HG02642 (cell line): ENCODE measurements around the gene RPS4Y1.
"Not testable (repeated sequence)": the region's sequence is repeated elsewhere in the genome, so short reads cannot be mapped to it uniquely, and the experiment has no call there.

Experiments
- ATAC-seq: cut with Tn5 transposase; IDR thresholded peaks from one replicate; pipeline ENCODE4 v1.9.1; 2021; ENCODE audit warnings: mild to moderate bottlenecking; ENCODE audit not compliant: unreplicated experiment, poor library complexity

Gene RPS4Y1

DNA sequence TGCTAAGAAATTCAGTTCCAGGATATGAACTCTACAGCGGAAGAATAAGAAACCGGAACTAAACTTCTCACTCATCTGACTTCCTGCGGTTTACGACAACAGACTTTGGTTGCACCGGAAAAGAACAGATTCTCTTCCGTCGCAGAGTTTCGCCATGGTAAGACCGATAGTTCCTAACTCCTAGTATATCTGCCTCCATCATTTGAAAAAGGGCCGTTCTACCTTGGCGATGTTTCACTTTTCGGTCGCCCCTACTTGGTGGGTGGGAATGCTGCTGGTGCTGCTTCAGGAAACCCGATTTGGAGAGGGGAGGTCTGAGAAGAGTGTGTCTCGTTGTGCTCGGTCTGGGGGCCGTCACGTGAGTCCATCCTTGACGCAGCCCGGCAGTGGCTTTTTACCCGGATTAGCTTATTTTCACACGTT is at the start of gene RPS4Y1:
Gene RPS4Y1 (plus strand): TSS at position 132 of the 423 bp plus-strand sequence. CDS start 23 bp downstream, at position 155.
- peak; percentile 88 for ATAC-seq

DNA sequence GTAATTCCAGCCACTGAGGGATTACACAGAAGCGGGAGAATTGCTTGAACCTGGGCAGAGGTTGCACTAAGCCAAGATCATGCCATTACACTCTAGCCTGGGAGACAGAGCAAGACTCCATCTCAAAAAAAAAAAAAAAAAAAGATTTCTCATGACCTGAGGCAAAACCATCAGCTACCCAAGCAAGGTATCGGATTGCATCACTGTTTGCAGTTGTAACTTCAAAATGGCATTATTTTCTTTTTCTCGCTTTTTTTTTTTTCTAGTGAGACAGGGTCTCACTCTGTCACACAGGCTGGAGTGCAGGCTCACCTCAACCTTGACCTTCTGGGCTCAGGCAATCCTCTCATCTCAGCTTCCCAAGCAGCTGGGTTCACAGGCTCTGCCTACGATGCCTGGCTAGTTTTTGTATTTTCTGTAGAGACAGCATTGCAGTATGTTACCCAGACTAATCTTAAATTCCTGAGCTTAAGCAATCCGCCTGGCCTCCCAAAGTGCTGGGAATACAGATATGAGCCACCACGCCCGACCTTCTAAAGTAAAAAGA is 44.4 kb upstream of the RPS4Y1 start:
- no peak for ATAC-seq

DNA sequence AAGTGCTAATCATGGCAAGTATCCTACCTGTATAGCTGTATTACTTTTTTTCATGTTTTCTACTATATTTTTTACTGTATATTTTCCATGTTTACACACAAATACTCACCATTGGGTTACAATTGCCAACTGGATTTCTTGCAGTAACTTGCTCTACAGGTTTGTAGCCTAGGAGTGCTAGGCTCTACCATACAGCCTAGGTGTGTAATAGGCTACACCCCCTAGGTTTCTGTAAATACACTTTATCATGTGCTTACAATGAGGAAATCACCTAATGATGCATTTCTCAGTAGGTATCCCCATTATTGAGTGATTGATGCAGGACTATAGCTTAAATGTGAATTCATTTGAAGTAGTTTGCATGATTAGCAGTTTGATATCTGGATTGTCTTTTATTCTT is 43.4 kb upstream of the RPS4Y1 start:
- ATAC-seq = no peak

DNA sequence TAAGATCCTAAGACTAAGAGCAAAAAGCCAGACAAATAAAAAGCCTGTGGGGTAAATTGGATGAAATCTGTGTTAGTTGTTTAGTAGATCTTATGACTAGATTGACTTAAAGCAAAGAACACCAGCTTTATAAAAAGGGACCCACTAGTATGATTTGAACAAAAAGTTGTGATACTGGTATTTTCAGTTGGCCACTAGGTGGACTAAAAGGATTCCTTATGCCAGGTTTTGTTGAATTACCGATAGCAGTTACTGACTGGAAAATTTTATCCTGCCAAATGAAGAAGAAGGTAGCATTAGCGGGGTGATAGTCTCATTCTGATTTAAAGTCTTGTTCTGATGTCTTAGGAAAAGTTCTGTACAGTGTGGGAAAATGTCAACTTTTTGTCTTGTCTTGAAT is 41.2 kb upstream of the RPS4Y1 start:
- ATAC-seq = no peak

DNA sequence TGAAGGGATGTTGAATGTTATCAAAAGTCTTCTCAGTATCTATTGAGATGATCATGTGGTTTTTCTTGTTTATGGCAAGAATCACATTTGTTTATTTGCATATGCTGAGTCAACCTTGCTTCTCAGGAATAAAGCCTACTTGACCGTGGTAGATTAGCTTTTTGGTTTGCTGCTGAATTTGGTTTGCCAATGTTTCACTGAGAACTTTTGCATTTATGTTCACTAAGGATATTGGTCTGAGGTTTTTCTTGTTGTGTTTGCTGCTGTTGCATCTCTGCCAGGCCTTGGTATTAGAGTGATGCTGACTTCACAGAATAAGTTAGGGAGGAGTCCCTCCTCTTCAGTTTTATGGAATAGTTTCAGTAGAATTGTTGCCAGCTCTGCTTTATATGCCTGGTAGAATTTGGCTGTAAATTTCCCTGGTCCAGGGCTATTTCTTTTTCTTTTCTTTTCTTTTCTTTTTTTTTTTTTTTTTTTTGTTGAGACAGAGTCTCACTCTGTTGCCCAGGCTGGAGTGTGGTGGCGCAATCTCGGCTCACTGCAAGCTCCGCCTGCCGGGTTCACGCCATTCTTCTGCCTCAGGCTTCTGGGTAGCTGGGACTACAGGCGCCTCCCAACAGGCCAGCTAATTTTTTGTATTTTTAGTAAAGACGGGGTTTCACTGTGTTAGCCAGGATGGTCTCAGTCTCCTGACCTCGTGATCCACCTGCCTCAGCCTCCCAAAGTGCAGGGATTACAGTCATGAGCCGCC is 24.1 kb upstream of the RPS4Y1 start:
- not testable (repeated sequence) for ATAC-seq

DNA sequence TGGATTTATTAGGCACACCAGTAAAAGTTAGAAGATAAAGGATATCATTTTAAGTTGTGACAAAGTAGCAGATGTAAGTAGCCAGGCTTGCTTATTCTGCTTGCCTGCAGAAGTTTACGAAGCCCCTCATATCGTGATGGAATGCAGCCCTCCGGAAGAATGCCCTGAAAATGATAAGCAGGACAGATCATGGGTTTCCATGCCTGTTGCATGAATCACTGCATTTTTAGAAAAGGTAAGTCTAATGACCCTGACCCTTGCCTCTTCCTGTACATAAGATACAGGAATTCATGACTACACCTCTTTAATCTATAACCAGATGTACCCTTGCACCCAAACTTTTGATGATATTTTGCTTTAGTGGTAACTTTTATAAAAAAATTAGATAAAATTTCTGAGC is 16.9 kb upstream of the RPS4Y1 start:
- no peak for ATAC-seq

DNA sequence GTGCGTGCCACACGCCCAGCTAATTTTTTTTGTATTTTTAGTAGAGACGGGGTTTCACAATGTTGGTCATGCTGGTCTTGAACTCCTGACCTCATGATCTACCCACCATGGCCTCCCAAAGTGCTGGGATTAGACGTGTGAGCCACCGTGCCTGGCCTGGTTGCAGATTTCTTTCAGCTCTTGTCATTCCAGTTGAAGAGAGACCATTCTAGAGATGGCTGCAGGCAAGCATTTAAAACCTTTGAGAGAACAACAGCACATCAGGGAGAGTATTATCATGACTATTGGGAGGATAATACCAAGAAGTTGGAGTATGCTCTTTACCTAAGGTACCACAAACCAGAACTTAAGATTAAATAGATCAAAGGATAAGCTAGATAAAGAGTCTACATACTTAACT is 12.9 kb upstream of the RPS4Y1 start:
- no peak for ATAC-seq

DNA sequence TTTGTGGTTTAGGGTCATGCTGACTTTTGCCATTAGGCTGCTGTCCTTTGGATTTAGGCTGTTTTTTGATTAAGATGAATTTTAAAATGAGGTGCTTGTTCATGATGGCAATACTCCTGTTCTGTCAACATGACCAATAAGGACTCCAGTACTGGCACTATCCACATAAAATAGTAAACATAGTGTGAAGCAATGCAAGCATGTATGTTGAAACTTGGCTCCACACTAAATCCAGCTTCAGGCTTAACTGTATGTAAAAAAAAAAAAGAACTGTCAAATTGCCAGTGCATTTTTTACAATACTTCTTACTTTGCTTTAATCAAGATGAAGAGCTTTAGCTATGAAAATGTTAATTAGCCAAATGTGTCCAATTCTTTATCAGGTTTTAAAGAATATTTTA is 6.2 kb upstream of the RPS4Y1 start:
- ATAC-seq = no peak

DNA sequence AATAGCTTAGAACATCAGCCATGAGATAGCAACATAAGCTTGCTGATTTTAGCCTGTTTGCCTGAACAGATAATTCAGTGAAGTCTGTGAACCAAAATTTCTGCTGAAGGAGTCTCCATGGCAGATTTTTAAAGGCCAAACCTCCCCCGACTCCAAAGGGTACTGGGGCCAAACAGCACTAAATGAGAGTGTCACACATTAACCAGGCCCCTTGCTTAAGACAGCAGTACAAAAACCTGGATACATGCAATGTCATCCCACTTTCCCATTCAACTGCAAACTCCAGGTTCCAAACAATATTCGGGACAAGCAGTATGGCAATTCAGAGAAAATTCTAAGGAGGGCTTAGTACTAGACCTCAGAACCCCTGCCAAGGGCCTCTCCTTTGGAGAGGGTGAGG is 4.3 kb upstream of the RPS4Y1 start:
- ATAC-seq = no peak

DNA sequence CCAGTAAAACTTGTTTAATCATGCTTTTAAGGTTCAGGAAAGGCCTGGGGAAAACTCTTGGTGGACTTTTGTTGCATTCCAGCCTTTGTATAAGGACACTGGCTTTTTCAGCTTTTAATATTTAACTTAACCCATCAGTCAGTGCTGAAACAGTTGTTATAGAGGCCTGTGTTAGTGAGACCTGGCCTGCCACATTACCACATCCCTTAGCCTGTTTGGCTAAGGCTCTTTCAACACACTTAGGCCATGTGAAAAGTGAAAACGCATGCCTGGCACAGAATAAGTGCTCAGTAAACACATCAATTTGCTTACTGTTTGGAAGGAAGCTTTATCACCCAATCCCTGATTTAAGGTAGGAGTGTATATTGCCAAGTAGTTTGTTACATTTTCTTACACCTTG is 3.5 kb upstream of the RPS4Y1 start:
- no peak for ATAC-seq

DNA sequence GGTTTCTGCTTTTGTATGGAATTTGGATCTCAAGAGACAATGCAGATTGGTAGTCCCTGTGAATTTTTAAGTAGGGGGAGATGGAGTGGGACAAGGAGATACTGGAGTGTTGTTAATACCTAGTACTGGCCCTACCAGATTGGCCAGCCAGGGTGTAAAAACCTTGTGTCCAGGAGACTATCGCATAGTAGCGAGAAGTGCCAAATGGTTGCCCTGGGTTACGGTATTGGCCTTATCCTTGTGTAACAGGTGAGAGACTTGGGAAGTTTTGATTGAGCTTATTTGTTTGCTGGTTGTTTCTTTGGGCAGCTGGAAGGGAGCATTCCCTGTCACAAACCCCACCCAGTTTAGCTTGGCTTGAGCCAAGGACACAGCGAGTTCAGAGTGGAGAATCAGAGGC is 5.4 kb downstream of the RPS4Y1 start:
- ATAC-seq = no peak

DNA sequence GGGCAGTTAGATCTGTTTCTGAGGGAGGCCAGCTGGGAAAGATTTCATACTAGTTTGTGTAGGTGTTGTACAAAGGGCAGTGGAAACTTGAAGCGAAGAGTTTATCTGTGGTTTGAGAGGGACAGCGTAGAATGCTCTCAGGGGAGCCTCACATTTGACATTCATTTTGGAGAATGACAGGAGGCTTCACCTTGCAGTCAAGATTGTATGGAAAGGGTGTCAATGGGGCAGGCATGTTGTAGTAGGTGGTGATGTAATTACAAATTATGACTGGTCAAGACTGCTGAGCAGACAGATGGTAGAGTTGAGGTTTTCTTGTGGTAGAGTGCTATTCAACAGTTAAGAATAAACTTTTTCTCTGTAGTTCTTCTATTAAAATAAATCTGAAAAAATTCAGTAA is 7.0 kb downstream of the RPS4Y1 start:
- ATAC-seq = no peak

DNA sequence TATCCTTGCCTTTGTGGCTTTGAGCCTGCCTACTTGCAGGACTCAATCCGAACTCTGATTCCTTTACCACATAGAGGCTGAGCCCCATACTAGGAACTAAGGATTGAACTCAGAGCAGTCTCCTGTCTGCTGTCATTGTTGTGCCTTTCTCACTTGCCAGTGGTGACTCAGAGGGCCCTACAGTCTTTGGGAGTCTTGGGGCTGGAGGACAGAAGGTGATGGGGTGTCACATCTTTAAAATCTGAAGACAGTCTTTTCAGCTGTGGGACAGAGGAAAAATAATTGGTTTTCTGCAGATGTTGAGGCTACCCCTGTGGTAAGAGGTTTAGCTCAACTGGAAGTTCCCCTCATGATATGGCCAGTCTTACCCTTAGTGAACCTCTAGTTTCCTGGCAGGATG is 8.0 kb downstream of the RPS4Y1 start:
- no peak for ATAC-seq

DNA sequence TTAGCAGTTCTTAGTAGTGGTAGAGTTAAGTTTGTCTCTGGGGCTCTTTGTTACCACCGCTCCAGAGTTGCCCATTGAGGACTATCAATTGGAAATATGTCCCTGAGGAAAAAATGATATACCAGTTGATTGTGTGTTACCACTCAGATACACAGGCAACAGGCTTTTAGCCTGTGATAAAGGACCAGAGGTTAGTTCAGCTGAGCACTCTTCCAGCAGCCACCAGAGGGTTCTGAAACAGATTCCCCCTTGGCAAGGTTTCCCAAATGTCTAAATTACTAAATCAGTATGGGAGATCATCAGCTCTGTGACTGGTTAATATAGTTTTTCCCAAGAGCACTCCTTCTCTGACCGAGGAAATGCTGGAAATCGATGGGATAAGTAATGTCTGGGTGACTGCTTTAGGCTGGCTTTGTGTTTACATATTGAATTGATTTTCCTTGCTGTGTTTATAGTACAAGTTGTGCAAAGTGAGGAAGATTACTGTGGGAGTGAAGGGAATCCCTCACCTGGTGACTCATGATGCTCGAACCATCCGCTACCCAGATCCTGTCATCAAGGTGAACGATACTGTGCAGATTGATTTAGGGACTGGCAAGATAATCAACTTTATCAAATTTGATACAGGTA is 12.9 kb downstream of the RPS4Y1 start:
- no peak for ATAC-seq

DNA sequence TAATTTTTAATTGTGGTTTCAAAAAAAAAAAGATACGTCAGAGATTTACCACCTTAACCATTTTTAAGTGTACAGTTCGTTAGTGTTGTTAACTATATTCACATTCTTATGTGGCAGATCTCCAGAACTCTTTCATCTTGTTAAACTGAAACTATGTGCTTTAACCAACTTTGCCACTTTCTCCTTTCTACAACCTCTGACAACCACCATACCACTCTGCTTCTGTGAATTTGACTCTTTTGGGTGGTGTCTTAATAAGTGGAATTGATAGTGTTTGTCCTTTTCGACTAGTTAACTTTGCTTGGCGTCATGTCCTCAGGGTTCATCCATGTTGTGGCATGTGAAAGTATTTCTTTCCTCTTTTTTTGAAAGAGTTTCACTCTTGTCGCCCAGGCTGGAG is 15.7 kb downstream of the RPS4Y1 start:
- ATAC-seq = no peak

DNA sequence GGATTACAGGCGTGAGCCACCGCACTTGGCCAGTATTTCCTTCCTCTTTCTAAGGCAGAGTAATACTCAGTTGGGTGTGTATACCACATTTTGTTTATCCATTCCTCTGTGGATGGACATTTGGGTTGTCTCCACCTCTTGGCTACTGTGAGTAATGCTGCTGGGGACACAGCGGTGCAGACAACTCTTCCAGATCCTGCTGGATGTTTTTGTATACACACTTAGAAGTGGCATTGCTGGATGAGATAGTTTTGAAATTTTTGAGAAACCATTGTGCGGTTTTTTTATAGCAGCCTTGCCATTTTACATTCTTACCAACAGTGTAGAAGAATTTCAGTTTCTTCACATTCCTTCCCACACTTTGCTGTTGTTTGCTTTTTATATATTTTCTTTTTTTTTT is 16.3 kb downstream of the RPS4Y1 start:
- no peak for ATAC-seq

DNA sequence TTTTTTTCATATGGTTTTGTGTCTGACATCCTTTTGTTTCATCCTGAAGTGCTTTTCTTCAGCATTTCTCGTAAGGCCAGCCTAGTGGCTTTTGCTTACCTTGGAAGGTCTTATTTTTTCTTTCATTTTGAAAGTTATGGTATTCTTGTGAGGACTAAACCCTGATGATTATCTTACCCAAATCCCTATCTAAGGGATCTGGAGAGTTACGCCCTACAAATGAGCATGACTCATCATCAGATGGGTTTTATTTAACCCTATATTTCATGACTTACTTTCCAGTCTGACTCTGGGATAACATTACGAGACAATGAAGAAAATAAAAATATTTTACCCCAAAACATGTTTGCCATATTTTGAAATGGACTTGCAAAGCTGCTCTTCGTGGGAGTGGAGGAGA is 18.4 kb downstream of the RPS4Y1 start:
- ATAC-seq = no peak

DNA sequence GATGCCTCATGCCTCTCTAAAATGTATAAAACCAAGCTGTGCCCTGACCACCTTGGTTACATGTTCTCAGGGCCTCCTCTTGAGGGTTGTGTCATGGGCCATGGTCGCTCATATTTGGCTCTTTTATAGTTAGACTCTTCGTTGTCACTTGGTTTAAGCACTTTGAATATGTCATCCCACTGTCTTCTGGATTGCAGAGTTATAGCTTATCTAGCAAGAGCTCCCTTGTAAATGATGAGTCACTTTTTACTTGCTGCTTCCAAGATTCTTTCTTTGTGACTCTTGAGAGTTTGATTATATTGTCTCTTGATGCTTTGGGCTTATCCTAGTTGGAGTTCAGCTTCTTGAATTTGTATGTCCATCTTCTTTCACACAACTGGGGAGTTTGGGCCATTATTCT is 19.1 kb downstream of the RPS4Y1 start:
- ATAC-seq = no peak

DNA sequence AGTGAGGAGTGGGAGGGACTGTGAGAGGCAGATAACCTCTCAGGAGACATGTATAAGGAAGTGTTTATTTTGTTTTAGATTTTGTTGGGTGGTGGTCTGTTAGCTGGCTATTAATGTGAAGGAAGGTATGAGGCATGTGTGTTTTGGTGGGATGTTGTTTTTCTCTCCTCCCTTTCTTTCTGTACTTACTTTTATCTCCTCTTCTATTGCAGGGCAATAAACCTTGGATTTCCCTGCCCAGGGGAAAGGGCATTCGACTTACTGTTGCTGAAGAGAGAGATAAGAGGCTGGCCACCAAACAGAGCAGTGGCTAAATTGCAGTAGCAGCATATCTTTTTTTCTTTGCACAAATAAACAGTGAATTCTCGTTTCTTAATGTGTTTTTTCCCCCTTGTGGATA is 25.2 kb downstream of the RPS4Y1 start:
- no peak for ATAC-seq

DNA sequence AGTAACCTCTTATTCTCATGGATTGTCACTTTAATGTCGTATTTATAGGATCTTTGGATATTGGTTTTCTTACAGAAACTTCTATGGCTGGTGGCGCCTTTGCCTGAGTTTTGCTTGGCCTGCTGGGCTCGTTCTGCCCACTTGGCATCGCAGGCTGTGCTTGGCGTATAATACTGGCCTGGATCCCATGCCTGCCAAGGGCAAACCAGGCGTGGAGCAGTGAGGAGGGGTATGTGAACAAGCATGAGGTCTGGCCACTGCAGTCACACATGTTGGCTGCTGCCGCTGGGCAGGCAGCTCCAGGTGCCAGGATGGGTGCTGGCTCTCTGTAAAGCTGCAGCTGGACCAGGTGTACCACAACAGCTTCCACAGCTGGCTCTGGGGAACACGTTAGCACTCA is 26.1 kb downstream of the RPS4Y1 start:
- ATAC-seq = no peak

DNA sequence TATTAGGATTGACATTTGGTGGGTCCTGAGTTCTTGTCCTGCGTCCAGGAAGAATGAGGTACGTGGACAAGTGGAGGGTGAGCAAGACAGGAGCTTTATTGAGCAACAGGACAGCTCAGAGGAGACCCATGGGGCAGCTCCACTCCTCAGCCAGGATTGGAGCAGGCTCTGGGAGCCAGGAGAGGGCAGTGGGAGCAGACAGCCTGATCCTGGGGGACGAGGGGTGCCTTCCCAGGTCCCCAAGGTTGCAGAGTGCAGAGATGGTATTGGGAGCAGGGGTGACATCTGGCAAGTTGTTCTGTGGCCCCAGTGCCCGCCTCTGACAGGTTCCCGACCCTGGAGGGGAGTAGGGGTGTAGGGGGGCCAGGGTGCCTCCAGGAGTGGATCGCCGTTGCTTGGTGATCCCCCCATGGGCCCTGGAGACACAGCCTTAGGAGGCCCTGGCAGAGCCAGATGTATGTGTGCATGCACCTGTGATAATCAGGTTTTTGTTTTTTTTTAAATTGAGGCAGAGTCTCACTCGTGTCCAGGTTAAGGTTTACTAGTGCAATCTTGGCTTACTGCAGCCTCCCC is 26.7 kb downstream of the RPS4Y1 start:
- ATAC-seq = no peak

DNA sequence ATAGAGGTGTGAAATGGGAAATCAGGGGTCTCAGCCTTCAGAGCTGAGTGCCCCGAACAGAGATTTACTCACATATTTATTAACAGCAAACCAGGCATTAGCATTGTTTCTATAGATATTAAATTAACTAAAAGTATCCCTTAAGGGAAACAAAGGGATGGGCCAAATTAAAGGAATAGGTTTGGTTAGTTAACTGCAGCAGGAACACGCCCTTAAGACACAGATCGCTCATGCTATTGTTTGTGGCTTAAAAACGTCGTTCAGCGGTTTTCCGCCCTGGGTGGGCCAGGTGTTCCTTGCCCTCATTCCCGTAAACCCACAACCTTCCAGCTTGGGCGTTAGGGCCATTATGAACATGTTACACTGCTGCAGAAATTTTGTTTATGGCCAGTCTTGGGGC is 30.8 kb downstream of the RPS4Y1 start:
- ATAC-seq = not testable (repeated sequence)
